B cell (primary cell): ENCODE measurements around the gene FILIP1.

Experiments
- EZH2 ChIP-seq: IDR thresholded peaks from 2 replicates; pipeline ENCODE4 v1.6.1; 2012; ENCODE audit warnings: borderline replicate concordance, low read depth, mild to moderate bottlenecking, moderate library complexity, low read length; ENCODE audit not compliant: insufficient read depth, poor library complexity, severe bottlenecking
- TF ChIP-seq, protein P1 (sequence below): fragments of 200-600 bp; IDR thresholded peaks from one replicate; pipeline ENCODE4 v1.8.0; 2022; ENCODE audit warnings: antibody characterized with exemption, mild to moderate bottlenecking

DNA sequence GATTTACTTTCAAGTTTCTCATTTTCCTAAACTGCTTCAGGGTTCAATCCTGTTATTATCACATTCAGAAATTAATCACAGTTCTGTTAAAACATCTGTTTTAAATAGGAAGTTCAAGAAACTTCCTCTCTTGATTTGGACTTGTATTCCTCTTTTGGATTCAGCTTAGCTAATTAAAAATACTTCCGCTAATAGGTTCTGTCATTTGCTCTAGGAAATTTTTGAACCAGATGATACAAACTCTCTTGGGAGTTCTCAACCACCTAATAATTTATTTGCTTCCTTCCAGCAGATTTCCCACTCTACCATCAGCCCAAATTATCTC is 193.1 kb downstream of the FILIP1 start:
- TF ChIP-seq, protein P1, sequence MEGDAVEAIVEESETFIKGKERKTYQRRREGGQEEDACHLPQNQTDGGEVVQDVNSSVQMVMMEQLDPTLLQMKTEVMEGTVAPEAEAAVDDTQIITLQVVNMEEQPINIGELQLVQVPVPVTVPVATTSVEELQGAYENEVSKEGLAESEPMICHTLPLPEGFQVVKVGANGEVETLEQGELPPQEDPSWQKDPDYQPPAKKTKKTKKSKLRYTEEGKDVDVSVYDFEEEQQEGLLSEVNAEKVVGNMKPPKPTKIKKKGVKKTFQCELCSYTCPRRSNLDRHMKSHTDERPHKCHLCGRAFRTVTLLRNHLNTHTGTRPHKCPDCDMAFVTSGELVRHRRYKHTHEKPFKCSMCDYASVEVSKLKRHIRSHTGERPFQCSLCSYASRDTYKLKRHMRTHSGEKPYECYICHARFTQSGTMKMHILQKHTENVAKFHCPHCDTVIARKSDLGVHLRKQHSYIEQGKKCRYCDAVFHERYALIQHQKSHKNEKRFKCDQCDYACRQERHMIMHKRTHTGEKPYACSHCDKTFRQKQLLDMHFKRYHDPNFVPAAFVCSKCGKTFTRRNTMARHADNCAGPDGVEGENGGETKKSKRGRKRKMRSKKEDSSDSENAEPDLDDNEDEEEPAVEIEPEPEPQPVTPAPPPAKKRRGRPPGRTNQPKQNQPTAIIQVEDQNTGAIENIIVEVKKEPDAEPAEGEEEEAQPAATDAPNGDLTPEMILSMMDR, result no peak
- no peak for TF ChIP-seq EZH2
